WERI-Rb-1 (cell line): ENCODE results near the gene TTC5.
A peak's percentile ranks its signal among the peaks of the same experiment; 100 is the strongest.

Source experiments
- DNase-seq: peaks from one replicate; pipeline ENCODE4 v3.0.0-alpha.2; 2020
- H3K27ac ChIP-seq: fragments of 250-450 bp; sonication (Bioruptor Pico); 2 replicates; pipeline ENCODE4 v1.5.1; 2020; ENCODE audit warnings: mild to moderate bottlenecking, moderate library complexity
- H3K27me3 ChIP-seq: fragments of 250-450 bp; sonication (Bioruptor Pico); 2 replicates; pipeline ENCODE4 v1.5.1; 2021; ENCODE audit warnings: mild to moderate bottlenecking, low read depth, moderate library complexity; ENCODE audit not compliant: insufficient read depth, severe bottlenecking
- H3K36me3 ChIP-seq: fragments of 250-450 bp; sonication (Bioruptor Pico); 2 replicates; pipeline ENCODE4 v1.5.1; 2020; ENCODE audit warnings: mild to moderate bottlenecking, moderate library complexity
- H3K4me3 ChIP-seq: 2 replicates; pipeline ENCODE4 v1.5.1; 2011; ENCODE audit warnings: low read depth, mild to moderate bottlenecking, control low read depth, low read length
- H3K9me3 ChIP-seq: fragments of 250-450 bp; sonication (Bioruptor Pico); 2 replicates; pipeline ENCODE4 v1.5.1; 2021; ENCODE audit warnings: mild to moderate bottlenecking, moderate library complexity; ENCODE audit not compliant: severe bottlenecking
- CTCF ChIP-seq: IDR thresholded peaks from 2 replicates; pipeline ENCODE4 v1.5.1; 2011; ENCODE audit warnings: low read depth, mild to moderate bottlenecking, control low read depth, inconsistent platforms, low read length

The TTC5 gene

GRCh38 chr14:20328705-20329104 lies 23.0 kb upstream of the TTC5 start:
- no peak for DNase-seq
- no peak for TF ChIP-seq CTCF
- Histone ChIP-seq H3K27me3 (no peaks in the 10 kb centered on the region), H3K36me3 (peaks cover 38% of the 10 kb centered on the region), H3K9me3 (no peaks in the 10 kb centered on the region), H3K4me3 (no peak overlapping the region), H3K27ac (no peak overlapping the region)

- no peak for DNase-seq
- H3K27me3 ChIP-seq = no peaks in the 10 kb centered on the region
- H3K27ac ChIP-seq = no peak overlapping the region
- H3K36me3 ChIP-seq = peaks cover 44% of the 10 kb centered on the region
- peak; percentile 27; the same call in 1 of the 2 replicates for TF ChIP-seq CTCF
- H3K9me3 ChIP-seq = no peaks in the 10 kb centered on the region
- no peak overlapping the region for H3K4me3 ChIP-seq
Observed at GRCh38 chr14:20327005-20327869, 21.5 kb upstream of the TTC5 start.

GRCh38 chr14:20317720-20318119 lies 12.0 kb upstream of the TTC5 start:
- H3K27ac ChIP-seq = no peak overlapping the region
- no peak overlapping the region for H3K4me3 ChIP-seq
- H3K27me3 ChIP-seq = no peaks in the 10 kb centered on the region
- no peak for DNase-seq
- H3K9me3 ChIP-seq = no peaks in the 10 kb centered on the region
- H3K36me3 ChIP-seq = peaks cover 74% of the 10 kb centered on the region
- TF ChIP-seq CTCF = no peak

- TF ChIP-seq CTCF = no peak
Observed at GRCh38 chr14:20314026-20314425, 8.3 kb upstream of the TTC5 start.

GRCh38 chr14:20306079-20306423 lies 300 bp upstream of the TTC5 start:
- Histone ChIP-seq H3K27me3 (no peaks in the 10 kb centered on the region), H3K27ac (no peak overlapping the region), H3K36me3 (no peaks in the 10 kb centered on the region), H3K4me3 (peak overlapping the region; percentile 82), H3K9me3 (no peaks in the 10 kb centered on the region)
- DNase-seq = no peak
- TF ChIP-seq CTCF = no peak

More at GRCh38 chr14:20314026-20314425, 8.3 kb upstream of the TTC5 start:
- H3K27ac ChIP-seq = no peak overlapping the region
- no peaks in the 10 kb centered on the region for H3K27me3 ChIP-seq
- DNase-seq = no peak
- no peaks in the 10 kb centered on the region for H3K9me3 ChIP-seq
- peaks cover 67% of the 10 kb centered on the region for H3K36me3 ChIP-seq
- no peak overlapping the region for H3K4me3 ChIP-seq
